CD14-positive monocyte (primary cell): ENCODE results near the gene TINAGL1. TPM values are rescaled to one million over a fixed set of nuclear protein-coding genes. Genes with fewer than 3 reads are reported as not detected.

Source experiments
- DNase-seq, 3 donors: peaks; one replicate each; pipeline ENCODE4 v3.0.0-alpha.2; 2011 to 2022
- H2AFZ ChIP-seq: 2 replicates; pipeline ENCODE4 v1.6.0; 2012; ENCODE audit warnings: mild to moderate bottlenecking, low read depth, low read length, inconsistent platforms; ENCODE audit not compliant: insufficient read depth, poor library complexity, severe bottlenecking
- H3K27ac ChIP-seq, 2 donors: 1 replicate in 1 of 2; 2 replicates in 1 of 2; pipeline ENCODE4 v1.5.1; 2012 to 2013; ENCODE audit warnings: low read length in 2 of 2, control low read depth in 1 of 2, inconsistent platforms in 1 of 2, low read depth in 1 of 2, mild to moderate bottlenecking in 1 of 2
- H3K27me3 ChIP-seq, 2 donors: one replicate each; pipeline versions ENCODE4 v1.6.0 to v1.6.1; 2011 to 2013; ENCODE audit warnings: low read length in 2 of 2; ENCODE audit not compliant: control insufficient read depth in 2 of 2, insufficient read depth in 2 of 2
- H3K36me3 ChIP-seq, 2 donors: replicated peaks in 1 of 2; 1 replicate in 1 of 2; 2 replicates in 1 of 2; pipeline versions ENCODE4 v1.5.1 to v1.6.1; 2012 to 2013; ENCODE audit warnings: low read length in 2 of 2, control low read depth in 1 of 2, inconsistent platforms in 1 of 2, mild to moderate bottlenecking in 1 of 2; ENCODE audit not compliant: insufficient read depth in 2 of 2, control insufficient read depth in 1 of 2
- H3K4me1 ChIP-seq, 2 donors: 1 replicate in 1 of 2; 2 replicates in 1 of 2; pipeline versions ENCODE4 v1.5.1 to v1.6.1; 2012 to 2013; ENCODE audit warnings: low read length in 2 of 2, control low read depth in 1 of 2, inconsistent platforms in 1 of 2, mild to moderate bottlenecking in 1 of 2, moderate library complexity in 1 of 2; ENCODE audit not compliant: insufficient read depth in 2 of 2, control insufficient read depth in 1 of 2
- H3K4me2 ChIP-seq: replicated peaks from 2 replicates; pipeline ENCODE3; 2012; ENCODE audit warnings: low read length, moderate library complexity, mild to moderate bottlenecking; ENCODE audit not compliant: poor library complexity, severe bottlenecking; ENCODE audit errors: extremely low read depth
- H3K4me3 ChIP-seq, 3 experiments: fragments of 200-600 bp in 1 of 3; sonication (generic) in 1 of 3; replicated peaks in 1 of 3; 1 replicate in 2 of 3; 2 replicates in 1 of 3; pipeline ENCODE4 v1.5.1; 2011 to 2013; ENCODE audit warnings: low read length in 3 of 3, mild to moderate bottlenecking in 3 of 3, control low read depth in 2 of 3, low read depth in 2 of 3, inconsistent platforms in 1 of 3, moderate library complexity in 1 of 3
- H3K79me2 ChIP-seq: 2 replicates; pipeline ENCODE4 v1.6.0; 2012; ENCODE audit warnings: mild to moderate bottlenecking, control low read depth, inconsistent platforms, low read length, moderate library complexity; ENCODE audit not compliant: insufficient read depth
- H3K9ac ChIP-seq: 2 replicates; pipeline ENCODE4 v1.6.0; 2017; ENCODE audit warnings: low read length, mild to moderate bottlenecking; ENCODE audit not compliant: insufficient read depth, poor library complexity, severe bottlenecking
- H3K9me3 ChIP-seq, 2 donors: replicated peaks in 1 of 2; 1 replicate in 1 of 2; 2 replicates in 1 of 2; pipeline versions ENCODE4 v1.5.1 to v1.6.1; 2012 to 2013; ENCODE audit warnings: low read length in 2 of 2, control low read depth in 1 of 2; ENCODE audit not compliant: control insufficient read depth in 1 of 2, insufficient read depth in 1 of 2
- H4K20me1 ChIP-seq: 2 replicates; pipeline ENCODE4 v1.6.0; 2012; ENCODE audit warnings: mild to moderate bottlenecking, low read length, control low read depth, moderate library complexity; ENCODE audit not compliant: insufficient read depth
- H3K27ac Mint-ChIP-seq, 7 donors: one replicate each; pipeline ENCODE4 v1.8.0; 2020; ENCODE audit warnings: mild to moderate bottlenecking in 7 of 7, mixed read lengths in 7 of 7, moderate library complexity in 6 of 7, inconsistent platforms in 2 of 7
- H3K27me3 Mint-ChIP-seq, 3 donors: one replicate each; pipeline ENCODE4 v1.8.0; 2021 to 2022; ENCODE audit warnings: low read depth in 3 of 3, mild to moderate bottlenecking in 3 of 3, mixed read lengths in 3 of 3, moderate library complexity in 3 of 3, inconsistent platforms in 1 of 3
- H3K36me3 Mint-ChIP-seq, 2 donors: one replicate each; pipeline ENCODE4 v1.8.0; 2020; ENCODE audit warnings: mixed read lengths in 2 of 2, inconsistent platforms in 1 of 2, mild to moderate bottlenecking in 1 of 2
- H3K4me1 Mint-ChIP-seq: one replicate; pipeline ENCODE4 v1.8.0; 2020; ENCODE audit warnings: mild to moderate bottlenecking, mixed read lengths
- H3K4me3 Mint-ChIP-seq, 2 donors: one replicate each; pipeline ENCODE4 v1.8.0; 2020; ENCODE audit warnings: mild to moderate bottlenecking in 2 of 2, mixed read lengths in 2 of 2, moderate library complexity in 1 of 2
- H3K9me3 Mint-ChIP-seq, 7 donors: one replicate each; pipeline ENCODE4 v1.8.0; 2020 to 2022; ENCODE audit warnings: mixed read lengths in 7 of 7, mild to moderate bottlenecking in 6 of 7, moderate library complexity in 6 of 7, inconsistent platforms in 2 of 7
- CTCF ChIP-seq: fragments of 200-600 bp; IDR thresholded peaks from one replicate; pipeline ENCODE4 v1.8.0; 2022; ENCODE audit warnings: antibody characterized with exemption, mild to moderate bottlenecking
- WGBS: methylation state at CpG from one replicate; pipeline ENCODE4 v1.1.5; 2013; ENCODE audit warnings: missing lambda C conversion rate; ENCODE audit not compliant: insufficient coverage; 5-methylcytosine and 5-hydroxymethylcytosine counted together
- intact Hi-C, 2 donors: fragments of 100-400 bp; cut with micrococcal nuclease; formaldehyde crosslinking; loops; one replicate each; pipeline versions ENCODE4 v1.15.0 to v1.15.1; 2023
- polyA plus RNA-seq, 3 donors: library from polyadenylated mRNA; depleted of rRNA in 1 of 3; unstranded in 2 of 3; stranded (reverse) in 1 of 3; fragments of 300-500 nt in 2 of 3; fragments of >200 nt in 1 of 3; fragmentation: Illumina TruSeq in 2 of 3; gene quantifications; 1 replicate in 2 of 3; 2 replicates in 1 of 3; pipeline ENCODE4 v1.2.3, GENCODE V29; 2012 to 2021

The TINAGL1 gene
- polyA plus RNA-seq, 3 donors, result 0.07 TPM; not detected in 2

- no peak overlapping the region for H3K27ac ChIP-seq
- H3K4me1 ChIP-seq, result no peaks in the 10 kb centered on the region
- no peaks in the 10 kb centered on the region for H4K20me1 ChIP-seq
- no peak overlapping the region for H3K9ac ChIP-seq
- no peak overlapping the region for H3K4me3 ChIP-seq
- peaks cover 0 to 3% of the 10 kb centered on the region in 2 donors for H3K9me3 ChIP-seq
- H3K9me3 Mint-ChIP-seq, result peaks cover 0 to 12% (median 0%) of the 10 kb centered on the region in 7 donors
- H3K27me3 Mint-ChIP-seq, result peaks cover 0 to 10% (median 4%) of the 10 kb centered on the region in 3 donors
- no peaks in the 10 kb centered on the region for H3K36me3 ChIP-seq
- no peaks in the 10 kb centered on the region for H3K79me2 ChIP-seq
- no peaks in the 10 kb centered on the region for H3K27me3 ChIP-seq
- H3K4me3 Mint-ChIP-seq, result no peak overlapping the region
- no peak overlapping the region for H2AFZ ChIP-seq
- H3K36me3 Mint-ChIP-seq, result no peaks in the 10 kb centered on the region
- no peak for TF ChIP-seq CTCF
- intact Hi-C loops, result loop anchor here in 1 of 2 donors (5.0 to 10.0 kb wide), 2 partner anchors 54 to 232 kb away; partner anchors contain the start of gene HCRTR1
- no CpG with 5 or more reads among the region's 3 CpGs for WGBS
- no peak overlapping the region for H3K4me2 ChIP-seq
- H3K27ac Mint-ChIP-seq, result no peak overlapping the region
- peaks cover 1% of the 10 kb centered on the region for H3K4me1 Mint-ChIP-seq
- no peak for DNase-seq
These were observed 13.5 kb upstream of the TINAGL1 start for GRCh38 chr1:31562707-31563360.

- Mint-ChIP-seq H3K36me3 (no peaks in the 10 kb centered on the region), H3K27me3 (peaks cover 0 to 10% (median 4%) of the 10 kb centered on the region in 3 donors), H3K9me3 (peaks cover 0 to 12% (median 0%) of the 10 kb centered on the region in 7 donors), H3K27ac (peak overlapping the region in 1 of 7 donors; percentile 49), H3K4me3 (no peak overlapping the region), H3K4me1 (peaks cover 1% of the 10 kb centered on the region)
- intact Hi-C loops, result loop anchor here (1.0 to 10.0 kb wide), 4 partner anchors 53 to 230 kb away; partner anchors contain the start of gene HCRTR1 (in 1 of the 2)
- Histone ChIP-seq H2AFZ (no peak overlapping the region), H4K20me1 (no peaks in the 10 kb centered on the region), H3K9ac (no peak overlapping the region), H3K9me3 (peaks cover 0 to 3% of the 10 kb centered on the region in 2 donors), H3K27ac (no peak overlapping the region), H3K27me3 (no peaks in the 10 kb centered on the region), H3K36me3 (no peaks in the 10 kb centered on the region), H3K4me3 (no peak overlapping the region), H3K4me2 (no peak overlapping the region), H3K4me1 (no peaks in the 10 kb centered on the region), H3K79me2 (no peaks in the 10 kb centered on the region)
- no peak for TF ChIP-seq CTCF
- no peak for DNase-seq
- 93% methylated on average over 3 of the region's 5 CpGs for WGBS
These were observed 11.7 kb upstream of the TINAGL1 start for GRCh38 chr1:31564606-31564989.
